ENCODE results near the gene FSD1.

DNA sequence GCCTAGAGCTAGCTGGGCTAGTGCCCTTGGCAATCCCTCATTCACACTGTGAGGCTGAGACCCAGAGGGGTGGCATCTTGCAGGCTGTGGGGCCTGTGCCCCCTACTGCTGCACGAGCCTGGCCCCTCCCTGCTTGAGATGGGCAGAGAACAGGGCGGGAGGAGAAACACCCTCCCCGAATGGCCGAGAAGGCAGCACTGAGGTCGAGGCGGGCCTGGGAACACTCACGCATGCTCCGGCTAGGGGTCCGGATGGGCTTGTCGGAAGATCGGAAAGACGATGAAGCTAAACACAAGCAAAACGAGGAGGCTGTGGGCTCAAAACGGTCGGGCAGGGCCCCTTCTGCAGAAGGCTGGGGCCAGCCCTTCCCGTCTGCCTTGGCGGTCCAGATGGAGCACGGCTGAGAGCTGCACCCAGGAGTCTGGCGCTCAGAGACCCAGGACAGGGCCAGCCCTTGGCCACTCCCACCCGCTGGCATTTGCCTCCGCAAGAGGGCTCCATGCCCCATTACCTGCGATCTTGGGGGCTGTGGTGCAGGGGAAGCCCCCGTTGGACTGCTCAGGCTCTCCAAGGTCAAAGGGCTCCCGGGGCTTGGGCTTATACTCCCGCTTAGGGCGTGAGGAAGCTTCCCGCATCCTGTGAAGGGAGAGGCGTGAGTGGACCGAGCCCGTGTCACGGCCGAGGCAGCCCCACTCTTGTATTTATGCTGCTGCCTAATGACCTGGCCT, 57.9 kb downstream of the FSD1 start:
- TF ChIP-seq, protein P1, sequence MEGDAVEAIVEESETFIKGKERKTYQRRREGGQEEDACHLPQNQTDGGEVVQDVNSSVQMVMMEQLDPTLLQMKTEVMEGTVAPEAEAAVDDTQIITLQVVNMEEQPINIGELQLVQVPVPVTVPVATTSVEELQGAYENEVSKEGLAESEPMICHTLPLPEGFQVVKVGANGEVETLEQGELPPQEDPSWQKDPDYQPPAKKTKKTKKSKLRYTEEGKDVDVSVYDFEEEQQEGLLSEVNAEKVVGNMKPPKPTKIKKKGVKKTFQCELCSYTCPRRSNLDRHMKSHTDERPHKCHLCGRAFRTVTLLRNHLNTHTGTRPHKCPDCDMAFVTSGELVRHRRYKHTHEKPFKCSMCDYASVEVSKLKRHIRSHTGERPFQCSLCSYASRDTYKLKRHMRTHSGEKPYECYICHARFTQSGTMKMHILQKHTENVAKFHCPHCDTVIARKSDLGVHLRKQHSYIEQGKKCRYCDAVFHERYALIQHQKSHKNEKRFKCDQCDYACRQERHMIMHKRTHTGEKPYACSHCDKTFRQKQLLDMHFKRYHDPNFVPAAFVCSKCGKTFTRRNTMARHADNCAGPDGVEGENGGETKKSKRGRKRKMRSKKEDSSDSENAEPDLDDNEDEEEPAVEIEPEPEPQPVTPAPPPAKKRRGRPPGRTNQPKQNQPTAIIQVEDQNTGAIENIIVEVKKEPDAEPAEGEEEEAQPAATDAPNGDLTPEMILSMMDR (IDR thresholded peaks at IDR 0.05 in 4 of 5, conservative IDR thresholded peaks at IDR 0.05 in 1 of 5) = no peak
- TF ChIP-seq POLR2A (IDR thresholded peaks at IDR 0.05) = no peak
